HG02885 (cell line): ENCODE measurements around the gene SSPN.
A peak's percentile ranks its signal among the peaks of the same experiment; 100 is the strongest.

Source experiments
- ATAC-seq: cut with Tn5 transposase; IDR thresholded peaks from one replicate; pipeline ENCODE4 v1.9.1; 2021; ENCODE audit warnings: mild to moderate bottlenecking; ENCODE audit not compliant: unreplicated experiment, poor library complexity

Gene SSPN

GRCh38 chr12:26279908-26280307 lies 84.5 kb downstream of the SSPN start:
- ATAC-seq: no peak

DNA sequence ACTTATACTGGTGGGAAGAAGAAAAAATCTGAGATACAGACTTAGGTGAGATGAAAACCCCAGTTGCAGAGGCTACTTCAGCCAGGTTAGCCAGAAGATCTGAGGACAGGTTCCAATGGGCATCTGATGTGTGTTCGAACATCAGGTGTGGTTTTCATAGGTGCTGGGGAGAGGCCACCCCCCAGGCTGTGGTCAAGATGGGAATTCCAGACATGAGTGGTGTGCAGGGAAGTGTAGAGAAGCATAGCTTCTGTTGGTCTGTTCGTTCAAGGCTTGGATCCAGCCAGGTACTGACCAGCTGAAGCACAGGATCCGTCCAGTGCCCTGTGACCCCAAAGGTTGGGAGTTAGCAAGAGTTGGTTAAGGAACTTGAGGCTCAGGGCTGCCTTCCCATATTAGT lies 85.5 kb downstream of the SSPN start:
- no peak for ATAC-seq

DNA sequence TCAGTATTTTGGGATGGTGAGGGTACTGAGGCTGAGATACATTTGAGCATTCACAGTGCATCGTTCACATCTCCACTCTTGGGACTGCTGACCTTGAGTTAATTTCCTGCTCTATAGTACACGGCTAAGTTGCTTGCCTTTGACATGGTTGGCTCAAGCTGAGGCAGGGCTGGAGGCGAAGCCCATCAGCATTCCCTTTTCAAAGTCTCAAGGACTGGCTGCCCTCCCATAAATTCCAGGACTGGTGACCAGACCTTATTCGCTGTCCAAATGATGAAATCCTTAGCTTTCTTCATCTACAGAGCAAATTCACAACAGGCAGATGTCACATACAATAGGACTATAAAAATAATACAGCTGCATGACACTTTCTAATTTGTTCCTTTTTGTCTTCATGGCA lies 85.9 kb downstream of the SSPN start:
- ATAC-seq: no peak

GRCh38 chr12:26282339-26282940 lies 87.1 kb downstream of the SSPN start:
- no peak for ATAC-seq

DNA sequence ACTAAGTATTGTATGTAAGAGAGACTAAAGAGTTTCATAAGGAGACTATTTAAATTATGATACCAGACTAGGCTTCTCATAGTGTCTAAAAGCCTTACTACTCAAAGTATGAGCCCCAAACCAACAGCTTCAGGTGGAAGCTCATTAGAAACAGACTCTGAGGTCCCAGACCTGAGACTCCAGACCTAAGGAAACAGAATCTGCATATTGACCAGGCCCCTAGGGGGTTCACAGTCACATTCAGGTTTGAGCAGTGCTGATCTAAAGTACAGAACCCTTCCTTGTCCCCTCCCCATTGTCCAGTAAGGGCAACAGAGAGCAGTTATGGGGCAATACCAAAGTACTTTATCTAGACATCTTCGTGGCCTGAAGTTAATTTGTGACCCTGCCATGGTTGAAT lies 87.7 kb downstream of the SSPN start:
- ATAC-seq: no peak

DNA sequence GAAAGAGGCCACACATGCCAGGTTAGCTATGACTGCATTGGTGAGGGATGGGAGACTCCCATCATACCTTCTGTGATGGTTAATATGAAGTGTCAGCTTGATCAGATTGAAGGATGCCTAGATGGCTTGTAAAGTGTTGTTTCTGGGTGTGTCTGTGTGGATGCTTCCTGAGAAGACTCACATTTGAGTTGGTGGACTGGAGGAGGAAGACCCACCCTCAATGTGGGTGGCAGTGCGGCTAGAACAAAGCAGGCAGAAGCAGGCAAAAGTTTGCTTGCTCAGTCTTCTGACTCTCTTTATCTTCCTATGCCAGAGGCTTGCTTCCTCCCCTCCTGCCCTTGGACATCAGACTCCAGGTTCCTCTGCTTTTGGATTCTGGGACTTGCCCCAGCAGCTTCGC lies 88.2 kb downstream of the SSPN start:
- no peak for ATAC-seq

DNA sequence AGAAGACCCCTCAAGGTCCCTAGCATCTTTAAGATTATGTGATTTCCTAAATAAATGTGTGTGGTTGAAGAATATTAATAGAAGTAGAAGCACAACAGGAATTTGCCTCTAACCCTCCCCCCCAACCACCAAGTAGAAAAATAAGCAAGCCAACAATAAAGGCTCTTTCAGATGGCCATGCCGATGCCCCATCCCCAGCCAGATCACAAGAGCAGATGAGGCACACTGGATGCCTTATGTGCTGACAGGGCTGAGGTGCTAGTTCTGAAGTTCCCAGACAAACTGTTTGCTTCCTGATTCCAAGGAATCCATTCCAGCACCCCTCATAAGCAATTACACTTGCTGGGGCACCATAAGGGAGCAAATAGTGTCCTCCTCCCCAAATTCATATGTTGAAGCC lies 90.0 kb downstream of the SSPN start:
- ATAC-seq: no peak

- ATAC-seq: no peak
Observed at GRCh38 chr12:26286186-26286585, 90.8 kb downstream of the SSPN start.

GRCh38 chr12:26287671-26288381 lies 92.5 kb downstream of the SSPN start:
- ATAC-seq: no peak

DNA sequence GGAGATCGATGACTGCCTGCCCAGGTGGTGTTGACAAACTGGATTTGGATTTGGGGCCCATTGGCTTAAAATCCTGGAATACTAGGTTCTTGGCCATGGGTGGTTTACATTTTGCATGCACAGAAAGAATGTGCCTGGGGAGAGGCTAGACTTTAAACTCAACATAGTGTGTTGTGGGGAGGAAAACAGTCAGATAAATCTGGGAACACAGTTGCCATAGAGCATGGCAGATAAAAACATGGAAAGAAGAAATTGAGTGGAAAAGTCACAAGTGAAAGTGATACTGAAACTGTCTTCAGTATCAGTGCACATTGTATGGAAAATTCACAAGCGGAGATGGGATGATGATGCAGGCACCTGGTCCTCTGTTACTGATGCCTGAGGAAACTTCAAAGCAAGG lies 95.2 kb downstream of the SSPN start:
- ATAC-seq: no peak

GRCh38 chr12:26292596-26292995 lies 97.2 kb downstream of the SSPN start:
- ATAC-seq: no peak

GRCh38 chr12:26293612-26294011 lies 98.2 kb downstream of the SSPN start:
- no peak for ATAC-seq

DNA sequence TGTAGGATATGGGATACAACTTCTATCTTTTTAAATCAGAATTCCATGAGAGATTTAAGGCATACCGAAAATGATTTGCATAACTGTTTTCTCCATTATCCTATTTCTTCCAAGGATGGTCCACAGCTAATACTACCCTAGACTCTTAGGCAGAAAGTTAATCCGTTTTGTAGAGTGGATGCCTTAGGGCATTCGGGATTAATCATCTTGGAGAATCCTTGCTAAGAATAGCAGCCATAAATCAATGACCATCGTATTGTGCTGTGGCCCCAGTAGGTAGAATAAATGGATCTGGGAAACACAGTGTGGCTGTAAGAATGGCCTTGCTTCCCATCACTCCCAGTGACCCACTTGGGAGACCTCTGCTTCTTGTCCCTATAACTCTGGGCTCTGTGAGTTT lies 99.6 kb downstream of the SSPN start:
- ATAC-seq: no peak

GRCh38 chr12:26297396-26298070 lies 102.2 kb downstream of the SSPN start:
- no peak for ATAC-seq

- ATAC-seq: peak; percentile 99
Observed at GRCh38 chr12:26298785-26299621, 103.6 kb downstream of the SSPN start.

DNA sequence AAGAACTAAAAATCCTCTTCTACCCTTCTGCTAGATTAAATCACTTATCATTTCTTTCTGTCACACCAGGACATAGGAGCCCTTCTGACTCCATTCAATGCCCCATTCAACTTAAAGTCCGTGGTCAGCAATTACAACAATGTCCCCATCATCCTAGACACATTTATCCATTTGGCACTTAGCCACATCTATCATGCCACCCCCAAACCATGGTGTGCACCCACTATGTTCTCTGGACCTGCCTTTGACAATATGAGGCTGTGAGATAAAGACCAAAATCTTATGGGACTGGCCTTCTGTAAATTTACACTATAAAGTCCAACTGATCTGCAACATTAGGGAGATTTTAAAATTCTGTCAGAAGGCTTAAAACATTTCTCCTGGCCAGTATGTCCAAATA lies 104.4 kb downstream of the SSPN start:
- ATAC-seq: no peak
